Astrocyte (in vitro differentiated cells and primary cell): ENCODE data around the gene C2orf92. TPM values are rescaled to one million over a fixed set of nuclear protein-coding genes. Genes with fewer than 3 reads are reported as not detected.

Experiments
- DNase-seq: peaks from one replicate; pipeline ENCODE4 v3.0.0-alpha.2; 2010; ENCODE audit warnings: low read depth
- FAIRE-seq: peaks from 2 replicates; lab custom pipeline; 2011; peaks lifted over from hg19 to GRCh38; lab: Jason Lieb, UNC
- H2AFZ ChIP-seq: 2 replicates; pipeline ENCODE4 v1.6.0; 2012; ENCODE audit warnings: low read depth, low read length, inconsistent platforms
- H3K27ac ChIP-seq: 2 replicates; pipeline ENCODE4 v1.5.1; 2011; ENCODE audit warnings: low read depth, low read length, inconsistent platforms
- H3K27me3 ChIP-seq: 2 replicates; pipeline ENCODE4 v1.6.0; 2011; ENCODE audit warnings: low read length, inconsistent platforms; ENCODE audit not compliant: insufficient read depth
- H3K36me3 ChIP-seq: 2 replicates; pipeline ENCODE4 v1.5.1; 2011; ENCODE audit warnings: low read length, inconsistent platforms; ENCODE audit not compliant: insufficient read depth
- H3K4me1 ChIP-seq: 2 replicates; pipeline ENCODE4 v1.5.1; 2011; ENCODE audit warnings: low read length, inconsistent platforms; ENCODE audit not compliant: insufficient read depth
- H3K4me2 ChIP-seq: 2 replicates; pipeline ENCODE4 v1.6.0; 2012; ENCODE audit warnings: low read length, inconsistent platforms
- H3K4me3 ChIP-seq: 2 replicates; pipeline ENCODE4 v1.5.1; 2011; ENCODE audit warnings: low read depth, mild to moderate bottlenecking, low read length, inconsistent platforms; ENCODE audit not compliant: insufficient read depth
- H3K79me2 ChIP-seq: 2 replicates; pipeline ENCODE4 v1.6.0; 2012; ENCODE audit warnings: mild to moderate bottlenecking, low read length, inconsistent platforms; ENCODE audit not compliant: insufficient read depth
- H3K9ac ChIP-seq: 2 replicates; pipeline ENCODE4 v1.6.0; 2012; ENCODE audit warnings: mild to moderate bottlenecking, low read length, inconsistent platforms
- H3K9me3 ChIP-seq: 2 replicates; pipeline ENCODE4 v1.5.1; 2012; ENCODE audit warnings: low read depth, mild to moderate bottlenecking, low read length, inconsistent platforms; ENCODE audit not compliant: insufficient read depth
- H4K20me1 ChIP-seq: 2 replicates; pipeline ENCODE4 v1.6.0; 2012; ENCODE audit warnings: low read length, inconsistent platforms; ENCODE audit not compliant: insufficient read depth
- H3K27ac Mint-ChIP-seq: one replicate; pipeline ENCODE4 v1.8.0; 2021; ENCODE audit warnings: mild to moderate bottlenecking, mixed read lengths; ENCODE audit not compliant: unreplicated experiment
- H3K27me3 Mint-ChIP-seq: one replicate; pipeline ENCODE4 v1.8.0; 2021; ENCODE audit warnings: low read depth, mixed read lengths; ENCODE audit not compliant: unreplicated experiment
- H3K36me3 Mint-ChIP-seq: one replicate; pipeline ENCODE4 v1.8.0; 2021; ENCODE audit warnings: low read depth, mixed read lengths; ENCODE audit not compliant: unreplicated experiment
- H3K4me1 Mint-ChIP-seq: one replicate; pipeline ENCODE4 v1.8.0; 2021; ENCODE audit warnings: low read depth, mixed read lengths; ENCODE audit not compliant: unreplicated experiment
- H3K4me3 Mint-ChIP-seq: one replicate; pipeline ENCODE4 v1.8.0; 2021; ENCODE audit warnings: mild to moderate bottlenecking, moderate library complexity, mixed read lengths; ENCODE audit not compliant: unreplicated experiment
- H3K9me3 Mint-ChIP-seq: one replicate; pipeline ENCODE4 v1.8.0; 2021; ENCODE audit warnings: mild to moderate bottlenecking, mixed read lengths; ENCODE audit not compliant: unreplicated experiment
- CTCF ChIP-seq: IDR thresholded peaks from 2 replicates; pipeline ENCODE4 v1.5.1; 2011; ENCODE audit warnings: low read depth, mild to moderate bottlenecking, inconsistent platforms, low read length, moderate library complexity; ENCODE audit not compliant: insufficient read depth
- EZH2 ChIP-seq: IDR thresholded peaks from 2 replicates; pipeline ENCODE4 v1.6.1; 2012; ENCODE audit warnings: mild to moderate bottlenecking, low read length, inconsistent platforms; ENCODE audit not compliant: insufficient read depth
- total RNA-seq: library from RNA; stranded (reverse); gene quantifications from 2 replicates; pipeline ENCODE4 v1.2.1, GENCODE V29; 2021

The C2orf92 gene
- total RNA-seq, 1 donor from 2014 or later: 15.3 TPM

GRCh38 chr2:97741686-97742085 is 72.2 kb downstream of the C2orf92 start:
- H3K27ac ChIP-seq: no peak overlapping the region
- no peaks in the 10 kb centered on the region for H3K27me3 ChIP-seq
- H3K4me3 Mint-ChIP-seq: no peak overlapping the region

DNA sequence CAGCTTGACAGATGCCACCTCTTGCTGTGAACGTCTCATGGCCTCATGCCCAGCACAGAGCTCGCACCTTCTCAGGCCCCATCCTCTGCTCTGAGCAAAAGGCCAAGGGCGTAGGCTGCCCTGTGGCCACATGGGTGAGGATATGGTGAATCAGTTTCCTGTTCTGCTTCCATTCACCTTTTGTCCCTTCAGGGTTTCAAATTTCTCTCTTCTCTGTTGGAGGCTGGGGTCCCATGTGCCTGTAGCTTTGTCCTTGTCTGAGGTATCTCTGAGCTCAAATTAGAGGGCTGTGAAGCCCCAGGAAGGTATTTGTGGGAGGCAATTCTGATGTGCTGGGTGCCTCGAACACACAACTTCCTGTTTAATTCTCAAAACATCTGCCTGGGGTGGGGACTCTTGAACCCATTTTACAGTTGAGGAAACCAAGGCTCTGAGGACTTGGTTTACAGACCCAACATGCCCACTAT is 72.9 kb downstream of the C2orf92 start:
- TF ChIP-seq EZH2: no peak
- no peak for TF ChIP-seq CTCF
- Histone ChIP-seq H3K9me3 (no peaks in the 10 kb centered on the region), H3K4me1 (peaks cover 6% of the 10 kb centered on the region), H3K4me3 (no peak overlapping the region), H3K79me2 (no peaks in the 10 kb centered on the region), H4K20me1 (no peaks in the 10 kb centered on the region), H3K4me2 (peak overlapping the region; percentile 9), H3K27me3 (no peaks in the 10 kb centered on the region), H3K9ac (no peak overlapping the region), H2AFZ (no peak overlapping the region), H3K27ac (no peak overlapping the region), H3K36me3 (no peaks in the 10 kb centered on the region)
- peaks cover 5% of the 10 kb centered on the region for H3K36me3 Mint-ChIP-seq
- no peak overlapping the region for H3K4me3 Mint-ChIP-seq
- H3K27ac Mint-ChIP-seq: no peak overlapping the region
- no peak for FAIRE-seq
- H3K9me3 Mint-ChIP-seq: peaks cover 3% of the 10 kb centered on the region
- H3K4me1 Mint-ChIP-seq: peaks cover 12% of the 10 kb centered on the region
- peaks cover 12% of the 10 kb centered on the region for H3K27me3 Mint-ChIP-seq
- DNase-seq: no peak

More at GRCh38 chr2:97741686-97742085, 72.2 kb downstream of the C2orf92 start:
- Histone ChIP-seq H4K20me1 (no peaks in the 10 kb centered on the region), H3K4me1 (peaks cover 6% of the 10 kb centered on the region), H3K4me2 (no peak overlapping the region), H2AFZ (no peak overlapping the region), H3K36me3 (no peaks in the 10 kb centered on the region), H3K9ac (no peak overlapping the region), H3K79me2 (no peaks in the 10 kb centered on the region), H3K9me3 (no peaks in the 10 kb centered on the region), H3K4me3 (no peak overlapping the region)
- DNase-seq (no peak), FAIRE-seq (no peak)
- Mint-ChIP-seq H3K9me3 (peaks cover 3% of the 10 kb centered on the region), H3K4me1 (peaks cover 10% of the 10 kb centered on the region), H3K27me3 (peaks cover 16% of the 10 kb centered on the region), H3K36me3 (peaks cover 5% of the 10 kb centered on the region), H3K27ac (no peak overlapping the region)
- no peak for TF ChIP-seq EZH2
- no peak for TF ChIP-seq CTCF

GRCh38 chr2:97743913-97744312 is 74.4 kb downstream of the C2orf92 start:
- Histone ChIP-seq H3K27me3 (no peaks in the 10 kb centered on the region), H3K4me1 (peaks cover 6% of the 10 kb centered on the region), H3K36me3 (no peaks in the 10 kb centered on the region), H3K79me2 (no peaks in the 10 kb centered on the region), H4K20me1 (no peaks in the 10 kb centered on the region), H3K4me2 (no peak overlapping the region), H2AFZ (no peak overlapping the region), H3K27ac (no peak overlapping the region), H3K4me3 (no peak overlapping the region), H3K9me3 (no peaks in the 10 kb centered on the region), H3K9ac (no peak overlapping the region)
- FAIRE-seq: no peak
- DNase-seq: no peak
- H3K27ac Mint-ChIP-seq: no peak overlapping the region
- TF ChIP-seq EZH2 (no peak), CTCF (no peak)
- H3K4me1 Mint-ChIP-seq: peaks cover 18% of the 10 kb centered on the region
- H3K9me3 Mint-ChIP-seq: no peaks in the 10 kb centered on the region
- no peak overlapping the region for H3K4me3 Mint-ChIP-seq
- H3K27me3 Mint-ChIP-seq: peaks cover 3% of the 10 kb centered on the region
- peaks cover 5% of the 10 kb centered on the region for H3K36me3 Mint-ChIP-seq
